Measurements from ENCODE around the gene HCN1.

Gene HCN1

DNA sequence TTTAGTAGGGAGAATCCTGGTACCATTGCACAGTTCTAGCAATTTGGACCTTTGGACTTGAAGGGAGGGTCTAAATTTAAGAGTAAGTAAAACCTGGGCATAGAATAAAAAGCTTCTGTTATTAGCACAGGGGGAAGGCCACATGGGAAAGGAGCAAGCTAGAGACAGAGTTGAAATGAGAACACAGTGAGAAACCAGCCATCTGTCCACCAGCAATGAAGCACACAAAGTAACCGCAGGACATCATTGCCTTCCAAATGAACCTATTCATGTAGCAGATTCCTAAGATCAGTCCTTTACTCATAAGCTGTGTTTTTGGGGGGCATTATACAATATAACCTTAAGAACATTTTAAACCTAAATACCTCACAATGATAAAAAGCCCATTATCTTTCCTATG lies 407.4 kb downstream of the HCN1 start:
- no peak for DNase-seq (ENCODE audit: low spot score)

DNA sequence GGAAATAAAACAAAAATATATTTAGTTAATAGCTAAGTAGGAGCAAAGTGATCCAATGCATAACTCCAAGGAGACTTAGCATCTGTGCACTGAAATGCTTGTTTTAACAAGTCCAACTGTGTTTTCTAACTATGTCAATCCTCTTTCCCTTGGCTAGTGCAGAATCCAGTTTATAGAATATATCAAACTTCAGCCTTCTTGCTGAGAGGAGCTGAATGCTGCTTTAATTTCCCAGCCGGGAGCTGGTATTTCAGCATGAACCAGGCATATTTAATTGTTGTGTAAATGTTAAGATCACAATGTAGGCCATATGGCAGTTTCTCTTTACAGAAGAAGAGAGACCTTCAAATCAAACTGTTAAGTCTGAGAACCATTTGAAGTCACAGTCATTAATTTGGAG lies 411.7 kb downstream of the HCN1 start:
- DNase-seq (ENCODE audit: low spot score), result no peak

DNA sequence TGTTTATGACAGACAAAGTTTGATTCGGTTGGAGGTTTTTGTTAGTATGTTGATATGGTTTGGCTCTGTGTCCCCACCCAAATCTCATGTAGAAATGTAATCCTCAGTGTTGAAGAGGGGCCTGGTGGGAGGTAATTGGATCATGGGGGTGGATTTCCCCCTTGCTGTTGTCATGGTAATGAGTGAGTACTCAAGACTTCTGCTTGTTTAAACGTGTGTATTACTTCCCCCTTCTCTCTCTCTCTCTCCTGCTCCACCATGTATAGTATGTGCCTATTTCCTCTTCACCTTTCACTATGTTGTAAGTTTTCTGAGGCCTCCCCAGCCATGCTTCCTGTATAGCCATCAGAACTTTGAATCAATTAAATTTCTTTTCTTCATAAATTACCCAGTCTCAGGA lies 415.1 kb downstream of the HCN1 start:
- DNase-seq (ENCODE audit: low spot score), result no peak

DNA sequence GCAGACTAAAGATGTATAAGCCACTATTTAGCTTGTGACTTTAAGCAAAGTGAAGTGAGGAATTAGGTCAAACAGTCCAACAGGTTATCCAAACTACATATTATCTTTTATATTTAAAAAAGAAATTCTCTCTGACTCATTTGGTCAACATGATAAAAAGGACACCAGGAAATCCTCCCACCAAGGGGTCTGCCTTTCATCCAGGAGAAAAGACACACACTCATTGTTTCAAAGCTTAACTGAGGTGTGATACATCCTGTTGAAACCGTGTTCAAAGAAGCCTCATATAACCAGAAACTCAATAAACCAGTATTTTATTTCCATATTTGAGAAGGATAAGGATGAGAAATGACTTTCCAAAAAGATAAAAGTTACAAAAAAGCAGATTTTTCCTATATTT lies 417.1 kb downstream of the HCN1 start:
- no peak for DNase-seq (ENCODE audit: low spot score)

DNA sequence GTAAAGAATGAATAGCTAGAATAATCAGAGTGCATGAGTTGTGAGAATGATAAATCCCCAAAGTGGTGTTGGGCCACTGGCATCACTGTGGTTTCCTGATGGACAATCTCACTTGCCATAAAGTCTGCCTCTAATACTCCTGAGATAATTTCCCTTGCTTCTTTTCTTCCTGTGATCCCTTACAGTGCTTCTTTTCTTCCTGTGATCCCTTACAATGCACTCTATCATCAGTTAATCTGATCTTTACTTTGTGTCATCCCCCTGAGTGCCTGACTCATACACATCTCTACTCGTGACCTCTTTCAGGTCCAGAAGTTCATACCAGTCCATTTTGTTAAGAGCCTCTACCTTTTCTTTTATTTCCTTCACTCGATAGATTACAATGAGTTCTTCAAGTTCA lies 418.3 kb downstream of the HCN1 start:
- no peak for DNase-seq (ENCODE audit: low spot score)

DNA sequence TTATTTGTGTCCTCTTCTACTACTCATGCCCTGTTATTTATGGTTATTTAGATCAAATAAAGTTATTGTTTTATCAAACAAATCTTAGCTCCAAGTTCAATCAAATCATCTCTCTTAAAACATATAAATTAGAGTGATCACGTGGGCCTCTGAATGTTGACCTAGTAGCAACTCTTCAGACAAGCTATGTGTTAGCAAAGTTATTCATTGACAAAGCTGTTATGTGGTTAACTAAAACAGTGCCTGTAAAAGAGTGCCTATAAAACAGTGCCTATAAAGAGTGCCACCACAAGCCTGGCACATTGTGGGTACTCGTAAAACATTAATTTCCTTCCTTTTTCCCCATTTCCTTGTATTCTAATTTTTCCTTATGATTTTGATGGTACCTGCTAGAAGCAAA lies 421.9 kb downstream of the HCN1 start:
- DNase-seq (ENCODE audit: low spot score), result no peak

DNA sequence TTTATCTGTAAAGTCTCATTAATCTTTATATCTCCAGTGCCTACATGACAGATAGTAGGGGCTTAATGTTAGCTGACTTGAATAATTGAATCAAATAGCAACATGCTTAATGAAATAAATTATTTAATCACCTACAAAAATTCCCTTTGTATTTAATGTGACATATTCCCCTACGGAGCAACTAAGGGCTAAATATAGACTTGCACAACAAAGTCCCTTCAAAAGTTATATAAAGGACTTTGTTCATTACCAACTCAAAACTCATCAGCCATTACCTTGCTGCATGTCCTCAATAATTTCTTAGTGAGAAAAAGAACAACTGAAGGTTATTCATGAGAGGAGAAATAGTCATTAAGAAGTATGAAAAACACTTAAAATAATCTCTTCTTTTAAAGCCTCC lies 424.6 kb downstream of the HCN1 start:
- DNase-seq (ENCODE audit: low spot score), result no peak

DNA sequence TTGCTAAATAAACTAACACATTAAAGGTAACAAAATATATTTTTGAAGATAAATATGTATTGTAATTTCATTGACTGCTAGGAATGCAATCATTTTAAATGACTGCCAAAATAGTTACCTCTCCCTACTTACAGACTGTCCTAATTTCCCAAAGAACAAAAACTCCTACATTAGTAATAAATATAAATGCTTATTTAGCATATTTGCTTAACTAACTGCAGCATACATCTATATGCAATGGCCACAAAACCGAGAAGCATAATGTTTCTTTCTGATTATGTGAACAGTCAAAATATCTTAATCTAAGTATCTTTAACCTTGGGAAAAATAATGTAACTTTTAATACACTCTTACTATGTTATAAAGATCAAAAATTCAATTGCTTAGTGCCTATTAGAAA lies 431.7 kb downstream of the HCN1 start:
- DNase-seq (ENCODE audit: low spot score), result no peak

DNA sequence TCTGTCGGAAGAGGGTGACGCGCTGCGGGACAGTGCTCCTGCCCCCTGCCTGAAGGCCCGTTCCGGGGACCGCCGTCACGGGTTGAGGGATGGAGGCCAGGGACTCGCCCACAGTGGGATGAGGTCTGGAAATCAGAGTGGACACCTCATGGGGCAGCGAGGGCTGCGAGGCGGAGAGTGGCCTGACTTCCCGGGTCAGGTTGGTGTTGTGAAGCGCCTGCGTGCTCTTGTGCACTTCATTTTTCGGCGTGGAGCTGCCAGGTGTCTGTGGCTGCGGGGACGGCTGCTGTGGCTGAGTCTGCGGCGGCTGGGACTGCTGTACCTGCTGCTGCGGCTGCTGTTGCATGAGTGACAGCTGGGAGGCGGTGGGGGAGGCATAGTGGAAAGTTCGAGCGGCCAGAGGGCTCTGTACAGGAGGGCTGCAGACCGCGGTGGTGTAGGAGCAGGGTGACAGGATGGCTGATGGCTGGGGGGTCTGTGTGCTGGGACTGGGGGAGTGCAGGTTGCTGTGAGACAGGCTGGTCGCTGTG lies 434.1 kb downstream of the HCN1 start:
- no peak for DNase-seq (ENCODE audit: low spot score)

DNA sequence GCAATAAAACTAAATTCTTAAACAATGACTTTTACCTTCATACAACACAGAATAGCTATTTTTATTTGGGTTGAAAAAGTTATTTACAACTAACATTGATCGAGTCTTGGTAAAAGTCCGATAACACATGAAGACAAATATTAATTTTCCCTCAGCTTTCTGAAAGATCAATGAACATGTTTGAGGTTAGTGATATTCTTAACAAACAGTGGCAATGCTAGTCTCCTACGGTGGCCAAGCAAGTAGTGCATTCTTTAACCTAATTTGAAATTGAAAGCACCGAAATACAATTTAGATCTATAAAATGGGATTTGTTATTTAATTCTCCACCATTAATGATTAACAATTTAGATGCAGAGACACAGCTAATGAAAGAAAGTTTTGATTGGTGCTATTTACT lies 435.1 kb downstream of the HCN1 start:
- no peak for DNase-seq (ENCODE audit: low spot score)

DNA sequence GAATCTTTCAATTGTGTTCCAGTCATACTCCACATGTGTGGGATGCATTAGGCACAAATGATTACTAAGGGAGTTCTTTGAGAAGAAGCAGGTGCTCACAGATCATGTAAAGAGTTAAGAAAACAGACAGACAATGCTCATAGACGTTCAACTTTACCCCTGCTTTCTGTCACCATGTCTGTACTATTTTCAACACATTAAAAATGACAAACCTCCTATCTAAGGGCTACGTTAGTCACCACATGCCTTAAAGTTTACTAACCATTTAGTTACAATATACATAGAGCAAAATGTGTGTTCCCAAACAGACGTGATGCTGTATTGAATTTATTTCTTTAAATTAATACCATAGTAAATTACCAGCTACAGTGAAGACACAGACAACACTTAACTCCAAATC lies 435.9 kb downstream of the HCN1 start:
- no peak for DNase-seq (ENCODE audit: low spot score)

DNA sequence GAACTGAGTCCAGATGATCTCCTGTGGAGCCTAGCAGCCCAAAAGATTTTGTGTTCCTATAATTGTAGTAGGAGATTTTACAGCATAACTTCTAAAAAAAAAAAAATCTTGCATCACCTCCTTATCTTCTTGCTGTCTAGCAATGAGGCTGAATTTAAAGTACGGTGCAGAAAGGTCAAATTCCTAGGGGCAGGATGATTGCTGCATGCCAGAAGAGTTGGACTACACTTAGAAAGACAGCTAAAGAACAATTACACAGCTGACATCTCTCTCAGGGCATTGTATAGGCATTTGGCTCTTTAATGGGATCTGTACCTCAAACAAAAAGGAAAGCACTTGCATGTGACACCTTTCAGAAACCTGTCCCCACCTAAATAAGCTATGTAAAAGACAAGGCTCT lies 443.2 kb downstream of the HCN1 start:
- DNase-seq (ENCODE audit: low spot score), result no peak

DNA sequence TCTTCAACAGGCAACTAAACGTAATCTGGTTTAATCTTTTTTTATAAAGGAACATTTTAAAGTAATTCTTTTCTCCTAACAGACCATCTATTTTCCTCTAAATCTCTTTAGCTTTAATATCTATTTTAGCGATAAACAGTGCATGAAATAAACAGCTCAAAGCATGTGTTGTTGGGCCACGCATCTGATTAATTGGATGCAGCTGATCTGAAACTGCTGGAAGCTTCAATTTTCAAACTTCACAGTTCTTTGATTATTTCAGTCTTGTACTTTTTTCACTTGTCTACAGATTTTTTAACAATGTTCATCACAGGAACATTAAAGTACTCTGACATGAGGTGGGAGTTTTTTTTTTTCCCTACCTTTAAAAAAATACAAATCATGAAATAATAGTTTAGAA lies 443.6 kb downstream of the HCN1 start:
- no peak for DNase-seq (ENCODE audit: low spot score)

DNA sequence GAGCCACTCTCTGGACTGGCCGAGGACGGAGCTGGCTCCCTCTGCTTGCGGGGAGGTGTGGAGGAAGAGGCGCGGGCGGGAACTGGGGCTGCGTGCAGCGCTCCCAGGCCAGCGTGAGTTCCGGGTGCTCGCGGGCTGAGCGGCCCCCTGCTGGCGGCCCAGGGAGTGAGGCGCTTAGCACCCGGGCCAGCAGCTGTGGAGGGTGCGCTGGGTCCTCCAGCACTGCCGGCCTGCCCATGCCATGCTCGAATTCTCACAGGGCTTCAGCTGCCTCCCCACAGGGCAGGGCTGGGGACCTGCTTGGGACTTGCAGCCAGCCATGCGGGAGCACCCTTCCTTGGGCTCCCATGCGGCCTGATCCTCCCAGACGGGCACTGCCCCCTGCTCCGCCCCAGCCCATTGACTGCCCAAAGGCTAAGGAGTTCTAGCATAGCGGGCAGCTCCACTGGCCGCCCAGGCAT lies 470.6 kb downstream of the HCN1 start:
- DNase-seq (ENCODE audit: low spot score), result no peak

DNA sequence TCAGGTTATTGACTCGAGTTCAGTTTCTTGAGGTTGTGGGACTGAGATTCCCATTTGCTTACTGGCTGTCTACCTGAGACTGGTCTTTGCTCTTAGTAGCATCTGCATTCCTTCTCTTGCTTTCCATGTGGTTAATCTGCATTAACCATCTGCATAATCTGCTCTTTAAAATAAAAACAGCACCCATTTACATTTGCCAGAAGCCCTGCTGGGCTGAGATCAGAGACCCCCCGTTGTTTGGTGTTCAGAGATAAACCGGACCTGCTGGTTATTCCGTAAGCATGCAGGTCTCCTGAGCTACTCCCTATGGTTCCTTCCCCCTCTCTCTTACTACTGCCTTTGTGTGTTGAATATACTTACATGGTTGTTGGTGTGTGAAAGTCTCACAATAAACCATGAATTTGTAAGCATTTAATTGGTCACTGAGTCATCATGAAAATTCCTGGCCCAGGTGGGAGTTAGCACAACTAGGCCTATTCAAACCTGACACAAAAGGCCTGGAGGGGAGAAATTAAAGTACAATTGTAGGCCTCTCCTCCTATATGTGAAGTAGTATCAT lies 490.7 kb downstream of the HCN1 start:
- DNase-seq (ENCODE audit: low spot score), result no peak
